Peyer's patch (tissue), 4 donors: ENCODE results near the gene IRS2.

Source experiments
- CTCF ChIP-seq, 6 experiments: fragments of 450-650 bp in 4 of 6; fragments of 200-600 bp in 2 of 6; sonication (generic) in 1 of 6; IDR thresholded peaks; one replicate each; pipeline ENCODE4 v1.5.1; 2017 to 2019; ENCODE audit warnings: antibody characterized with exemption in 6 of 6, mild to moderate bottlenecking in 3 of 6, moderate library complexity in 1 of 6
- POLR2A ChIP-seq, 2 donors: fragments of 450-650 bp; IDR thresholded peaks; one replicate each; pipeline ENCODE4 v1.5.1; 2017; ENCODE audit warnings: antibody characterized with exemption in 2 of 2, mild to moderate bottlenecking in 2 of 2, moderate library complexity in 2 of 2

GRCh38 chr13:109817591-109818535 lies 31.5 kb upstream of the IRS2 start:
- TF ChIP-seq POLR2A (IDR thresholded peaks at IDR 0.05), result no peak
- TF ChIP-seq CTCF (IDR thresholded peaks at IDR 0.05), result no peak
